ENCODE data around the gene TMEM72. TPM values are rescaled to one million over a fixed set of nuclear protein-coding genes. Genes with fewer than 3 reads are reported as not detected.
A peak's percentile ranks its signal among the peaks of the same experiment; 100 is the strongest.

Gene TMEM72
- total RNA-seq, 1 donor from 2014 or later: not detected

- POLR2A ChIA-PET: no interaction called here
- H3K9me3 Mint-ChIP-seq: no peaks in the 10 kb centered on the region
- TF ChIP-seq CTCF (IDR thresholded peaks at IDR 0.05): no peak
- no peaks in the 10 kb centered on the region for H3K27me3 Mint-ChIP-seq
- H3K4me1 Mint-ChIP-seq: no peaks in the 10 kb centered on the region
- CTCF ChIA-PET: interaction anchor here (1.1 kb wide), 1 partner anchor 47 kb away, joined by 3 read pairs; no protein-coding TSS in a partner anchor
- DNase-seq (no peak), ATAC-seq (ENCODE audit: low read depth) (no peak)
- no peak overlapping the region for H3K27ac Mint-ChIP-seq
- intact Hi-C loops (cut with micrococcal nuclease): no loop called here
- H3K4me3 Mint-ChIP-seq: no peak overlapping the region
- H3K36me3 Mint-ChIP-seq (ENCODE audit: low read depth): no peaks in the 10 kb centered on the region
Observed at GRCh38 chr10:44929356-44930255, 18.5 kb downstream of the TMEM72 start.

- ATAC-seq (ENCODE audit: low read depth) (no peak), DNase-seq (no peak)
- Mint-ChIP-seq H3K9me3 (no peaks in the 10 kb centered on the region), H3K4me3 (no peak overlapping the region), H3K27me3 (no peaks in the 10 kb centered on the region), H3K36me3 (ENCODE audit: low read depth) (no peaks in the 10 kb centered on the region), H3K4me1 (no peaks in the 10 kb centered on the region), H3K27ac (no peak overlapping the region)
- CTCF ChIA-PET: interaction anchor here (1.0 to 4.6 kb wide), 4 partner anchors 14 to 46 kb away, joined by 3 to 60 read pairs (median 44); partner anchors contain the start of gene DEPP1
- TF ChIP-seq CTCF (IDR thresholded peaks at IDR 0.05): no peak
- POLR2A ChIA-PET: no interaction called here
- intact Hi-C loops (cut with micrococcal nuclease): no loop called here
Observed at GRCh38 chr10:44930904-44931620, 19.9 kb downstream of the TMEM72 start.

- ATAC-seq (ENCODE audit: low read depth) (no peak), DNase-seq (no peak)
- Mint-ChIP-seq H3K4me3 (no peak overlapping the region), H3K4me1 (no peaks in the 10 kb centered on the region), H3K36me3 (ENCODE audit: low read depth) (no peaks in the 10 kb centered on the region), H3K27ac (no peak overlapping the region), H3K9me3 (no peaks in the 10 kb centered on the region), H3K27me3 (no peaks in the 10 kb centered on the region)
- no peak for TF ChIP-seq CTCF (IDR thresholded peaks at IDR 0.05)
- intact Hi-C loops (cut with micrococcal nuclease): loop anchor here (1.0 to 2.0 kb wide), 3 partner anchors 43 to 303 kb away; partner anchors contain the start of gene ZNF22
- CTCF ChIA-PET: interaction anchor here (0.8 to 4.6 kb wide), 9 partner anchors 13 to 70 kb away, joined by 3 to 60 read pairs (median 10); partner anchors contain the start of genes DEPP1 and ZNF22
- POLR2A ChIA-PET: interaction anchor here (1.2 to 2.8 kb wide), 3 partner anchors 32 to 42 kb away, joined by 5 to 12 read pairs (median 10); no protein-coding TSS in a partner anchor
Observed at GRCh38 chr10:44931621-44932516, 20.7 kb downstream of the TMEM72 start.

GRCh38 chr10:44932517-44933450 is 21.6 kb downstream of the TMEM72 start:
- TF ChIP-seq CTCF (IDR thresholded peaks at IDR 0.05): peak; percentile 63
- ATAC-seq (ENCODE audit: low read depth): peak; percentile 97
- H3K4me1 Mint-ChIP-seq: no peaks in the 10 kb centered on the region
- CTCF ChIA-PET: interaction anchor here (0.6 to 4.6 kb wide), 15 partner anchors 11 to 75 kb away, joined by 3 to 60 read pairs (median 4); partner anchors contain the start of genes DEPP1 and ZNF22
- POLR2A ChIA-PET: interaction anchor here (0.7 to 2.8 kb wide), 5 partner anchors 31 to 69 kb away, joined by 3 to 12 read pairs (median 5); no protein-coding TSS in a partner anchor
- H3K27ac Mint-ChIP-seq: no peak overlapping the region
- no peaks in the 10 kb centered on the region for H3K36me3 Mint-ChIP-seq (ENCODE audit: low read depth)
- intact Hi-C loops (cut with micrococcal nuclease): loop anchor here (1.0 to 2.0 kb wide), 3 partner anchors 43 to 302 kb away; partner anchors contain the start of gene ZNF22
- H3K9me3 Mint-ChIP-seq: no peaks in the 10 kb centered on the region
- DNase-seq: peak; percentile 84
- no peak overlapping the region for H3K4me3 Mint-ChIP-seq
- H3K27me3 Mint-ChIP-seq: no peaks in the 10 kb centered on the region

Data from activated B cell treated with CpG ODN at 0.5 μM for 24 hours (primary cell).